ENCODE data around the gene LRRC23.
"Not testable (repeated sequence)": the region's sequence is repeated elsewhere in the genome, so short reads cannot be mapped to it uniquely, and the experiment has no call there.

- TF ChIP-seq POLR2A, POLR2AphosphoS5, EP300 (IDR thresholded peaks at IDR 0.05): not testable (repeated sequence)
- TF ChIP-seq, protein P1, sequence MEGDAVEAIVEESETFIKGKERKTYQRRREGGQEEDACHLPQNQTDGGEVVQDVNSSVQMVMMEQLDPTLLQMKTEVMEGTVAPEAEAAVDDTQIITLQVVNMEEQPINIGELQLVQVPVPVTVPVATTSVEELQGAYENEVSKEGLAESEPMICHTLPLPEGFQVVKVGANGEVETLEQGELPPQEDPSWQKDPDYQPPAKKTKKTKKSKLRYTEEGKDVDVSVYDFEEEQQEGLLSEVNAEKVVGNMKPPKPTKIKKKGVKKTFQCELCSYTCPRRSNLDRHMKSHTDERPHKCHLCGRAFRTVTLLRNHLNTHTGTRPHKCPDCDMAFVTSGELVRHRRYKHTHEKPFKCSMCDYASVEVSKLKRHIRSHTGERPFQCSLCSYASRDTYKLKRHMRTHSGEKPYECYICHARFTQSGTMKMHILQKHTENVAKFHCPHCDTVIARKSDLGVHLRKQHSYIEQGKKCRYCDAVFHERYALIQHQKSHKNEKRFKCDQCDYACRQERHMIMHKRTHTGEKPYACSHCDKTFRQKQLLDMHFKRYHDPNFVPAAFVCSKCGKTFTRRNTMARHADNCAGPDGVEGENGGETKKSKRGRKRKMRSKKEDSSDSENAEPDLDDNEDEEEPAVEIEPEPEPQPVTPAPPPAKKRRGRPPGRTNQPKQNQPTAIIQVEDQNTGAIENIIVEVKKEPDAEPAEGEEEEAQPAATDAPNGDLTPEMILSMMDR (IDR thresholded peaks at IDR 0.05): not testable (repeated sequence)
These were observed 15.8 kb upstream of the LRRC23 start for GRCh38 chr12:6888794-6889193.

Data from sigmoid colon (tissue), 4 donors.